Measurements from ENCODE around the gene BPIFB6.
A peak's percentile ranks its signal among the peaks of the same experiment; 100 is the strongest.

BPIFB6 gene

DNA sequence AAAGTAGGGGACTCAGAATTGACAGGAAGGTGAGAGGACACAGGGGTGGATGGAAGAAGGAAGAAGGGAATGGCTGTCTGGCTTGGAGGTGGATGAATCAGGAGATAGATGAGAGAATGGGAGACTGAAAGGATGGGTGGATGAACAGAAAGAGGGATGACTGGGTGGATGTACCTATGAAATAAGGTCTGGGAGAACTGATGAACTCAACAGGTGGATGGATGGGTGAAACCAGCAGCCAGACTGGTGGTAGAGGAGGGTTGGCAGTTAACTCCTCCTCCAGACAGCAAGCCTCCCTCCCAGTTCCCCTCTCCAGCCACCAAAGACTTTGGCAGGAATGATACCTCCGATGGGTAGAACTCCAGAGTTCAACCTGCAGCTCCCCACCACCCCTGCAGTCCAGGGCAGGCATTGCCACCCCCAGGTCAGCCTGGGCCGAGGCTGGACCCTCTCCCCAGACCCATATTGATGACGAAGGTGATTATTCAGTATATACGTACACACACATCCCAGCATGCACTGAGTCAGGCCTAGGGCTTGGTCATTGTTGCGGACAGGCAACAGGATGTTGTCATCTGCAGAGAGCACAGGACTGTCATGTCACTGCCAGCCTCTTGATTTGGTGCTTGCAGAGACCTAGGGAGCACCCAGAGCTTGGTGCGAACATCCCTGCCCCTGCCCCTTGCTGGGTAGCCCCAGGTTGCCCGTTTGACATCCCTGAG, 29.2 kb upstream of the BPIFB6 start:
- DNase-seq = no peak

- no peak for DNase-seq
These were observed 27.2 kb upstream of the BPIFB6 start, which contains the start of gene SUN5 for GRCh38 chr20:33004141-33004751. SUN5 (minus strand) TSS chr20:33004433; CDS start chr20:33004340, 93 bp downstream.

GRCh38 chr20:33005132-33005566, 26.3 kb upstream of the BPIFB6 start:
- DNase-seq = peak; percentile 56

GRCh38 chr20:33005908-33006775, 25.3 kb upstream of the BPIFB6 start:
- no peak for DNase-seq

DNA sequence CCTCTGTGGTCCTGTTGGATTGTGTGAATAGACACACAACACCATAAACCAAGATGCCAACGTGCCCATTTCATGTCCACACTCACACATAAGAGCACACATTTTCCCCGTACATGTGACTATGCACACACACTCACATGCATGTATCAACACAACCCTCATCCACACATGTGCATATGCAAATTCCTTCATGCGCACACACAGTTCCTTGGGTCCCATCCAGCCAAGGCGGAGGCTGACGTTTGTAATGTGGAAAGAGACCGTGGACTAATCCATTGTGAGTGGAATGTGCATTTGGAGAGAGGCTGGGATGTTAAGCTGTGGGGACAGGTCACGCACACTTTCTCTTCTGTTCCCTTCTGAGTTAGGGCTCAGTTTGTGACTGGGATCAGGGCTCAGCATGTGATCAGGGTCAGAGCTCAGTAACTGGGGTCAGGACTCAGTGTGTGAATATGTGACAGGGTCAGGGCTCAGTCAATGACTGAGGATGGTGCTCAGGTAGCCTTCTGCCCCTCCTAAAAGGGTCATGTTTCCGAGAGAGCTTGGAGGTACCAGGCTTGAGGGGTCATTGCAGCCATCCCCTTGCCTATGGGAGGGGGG, 24.6 kb upstream of the BPIFB6 start:
- no peak for DNase-seq

DNA sequence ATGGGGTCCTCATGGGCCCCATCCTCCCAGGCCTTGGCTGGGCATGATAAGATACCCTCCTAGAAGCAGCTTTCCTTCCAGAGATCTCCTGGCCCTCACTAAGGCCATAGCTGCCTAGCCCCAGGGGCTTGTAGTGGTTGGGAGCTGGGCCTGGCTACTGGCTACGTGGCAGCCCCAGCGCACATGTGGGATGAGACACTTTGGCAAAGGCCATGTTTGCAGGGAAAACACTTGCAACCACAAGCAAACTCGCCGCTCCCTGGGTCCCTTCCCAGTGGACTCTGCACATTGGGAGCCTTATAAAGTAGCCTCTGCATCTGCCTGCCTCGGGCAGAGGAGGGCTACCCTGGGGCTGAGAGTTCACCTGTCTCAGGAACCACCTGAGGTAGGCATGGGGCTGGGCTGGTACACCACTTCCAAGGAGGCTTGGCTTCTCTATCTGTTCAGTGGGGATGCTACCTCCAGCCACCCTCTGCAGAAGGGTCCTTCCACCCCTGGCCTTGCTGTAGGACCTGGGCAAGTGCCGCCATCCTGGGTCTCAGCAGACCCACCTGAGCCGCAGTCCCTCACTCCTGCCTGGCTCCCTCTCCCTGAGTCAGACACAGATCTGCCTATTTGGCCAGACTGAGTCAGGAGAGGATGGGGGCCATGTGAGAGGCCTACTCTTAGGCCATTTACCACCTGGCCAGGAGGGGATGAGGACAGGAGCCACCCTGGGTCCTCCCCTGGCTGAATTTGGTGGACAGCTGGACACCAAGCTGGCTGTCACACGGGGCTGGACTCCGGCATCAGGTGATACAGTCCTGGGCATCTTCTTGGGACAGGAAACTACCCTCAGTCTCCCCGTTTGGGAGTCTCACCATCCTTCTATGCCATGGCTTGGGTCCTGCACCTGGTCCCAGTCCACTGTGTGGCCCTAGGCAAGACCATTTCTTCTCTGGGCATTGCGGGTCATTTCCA, 23.8 kb upstream of the BPIFB6 start, which contains the start of gene BPIFB2:
BPIFB2 (plus strand) TSS at position 329 of the 960 bp plus-strand sequence. CDS start 871 bp downstream, outside the sequence.
- DNase-seq = no peak

GRCh38 chr20:33008336-33009213, 22.9 kb upstream of the BPIFB6 start:
- no peak for DNase-seq

DNA sequence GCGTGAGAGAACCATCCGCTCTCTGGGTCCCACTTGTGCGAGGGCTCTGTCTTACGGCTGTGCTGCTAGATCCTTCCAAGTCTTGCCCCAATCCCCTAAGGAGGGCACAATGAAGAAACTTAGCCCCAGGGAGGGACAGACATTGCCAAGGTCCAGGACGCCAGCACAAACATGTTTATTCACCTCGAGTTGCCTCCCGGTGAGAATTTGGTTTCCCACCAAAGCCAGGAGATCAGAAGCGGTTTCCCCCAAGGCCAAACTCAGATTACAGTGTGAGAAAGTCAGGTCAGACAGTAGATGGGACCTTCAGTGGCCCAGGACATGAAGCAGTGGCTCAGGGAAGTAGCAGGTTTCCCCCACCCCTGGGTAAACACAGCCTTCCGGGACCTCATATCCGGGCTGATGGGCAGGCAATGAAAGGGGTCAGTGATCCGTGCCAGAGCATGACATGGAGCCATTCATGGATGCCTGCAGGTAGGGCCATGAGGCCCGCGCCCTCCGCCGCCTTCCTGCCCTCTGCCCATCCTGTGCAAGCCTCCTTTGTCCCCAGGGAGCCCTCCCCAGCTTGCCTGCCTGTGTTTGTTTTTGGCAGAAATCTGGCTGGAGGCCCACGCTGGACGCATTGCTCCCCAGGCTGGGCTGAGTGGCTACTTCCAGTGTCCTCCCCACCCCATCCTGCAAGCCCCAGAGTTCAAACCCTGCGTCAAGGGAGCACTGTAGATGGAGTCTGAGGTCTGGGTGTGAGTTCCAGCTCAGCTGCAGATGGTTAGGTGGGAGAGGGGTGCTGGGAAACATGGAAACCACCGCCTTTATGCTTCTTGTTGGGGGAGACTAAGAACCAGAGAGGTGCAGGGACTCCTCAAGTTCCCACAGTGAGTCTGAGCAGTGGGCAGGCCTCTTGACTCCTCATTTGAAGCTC, 22.0 kb upstream of the BPIFB6 start:
- DNase-seq = no peak

- no peak for DNase-seq
These were observed 21.3 kb upstream of the BPIFB6 start for GRCh38 chr20:33010133-33010504.

GRCh38 chr20:33010674-33011449, 20.6 kb upstream of the BPIFB6 start:
- DNase-seq = no peak

- no peak for DNase-seq
These were observed 18.9 kb upstream of the BPIFB6 start for GRCh38 chr20:33012327-33013189.

DNA sequence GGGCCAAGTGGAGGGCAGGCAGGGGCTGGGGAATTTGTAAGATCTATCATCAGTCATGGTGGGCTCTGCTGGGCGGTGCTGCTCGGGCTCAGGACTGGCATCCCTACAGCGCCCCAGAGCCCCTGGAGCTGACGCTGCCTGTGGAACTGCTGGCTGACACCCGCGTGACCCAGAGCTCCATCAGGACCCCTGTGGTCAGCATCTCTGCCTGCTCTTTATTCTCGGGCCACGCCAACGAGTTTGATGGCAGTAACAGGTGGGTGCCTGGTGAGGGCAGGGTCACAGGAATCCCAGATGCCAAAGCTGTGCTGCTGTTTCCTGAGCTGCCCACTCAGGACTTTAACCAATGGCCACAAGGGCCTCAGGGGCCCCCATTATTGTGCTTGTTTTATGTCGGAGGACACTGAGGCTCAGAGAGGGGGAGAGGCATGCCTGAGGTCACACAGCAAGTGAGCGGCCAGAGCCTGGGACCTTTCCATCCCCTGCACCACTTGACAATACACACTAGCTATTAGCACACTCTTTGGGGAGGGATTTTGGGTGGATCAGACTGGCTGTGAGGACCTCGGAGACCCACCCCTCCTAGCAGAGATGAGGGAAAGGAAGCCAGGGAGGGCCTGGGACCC, 17.6 kb upstream of the BPIFB6 start:
- no peak for DNase-seq

DNA sequence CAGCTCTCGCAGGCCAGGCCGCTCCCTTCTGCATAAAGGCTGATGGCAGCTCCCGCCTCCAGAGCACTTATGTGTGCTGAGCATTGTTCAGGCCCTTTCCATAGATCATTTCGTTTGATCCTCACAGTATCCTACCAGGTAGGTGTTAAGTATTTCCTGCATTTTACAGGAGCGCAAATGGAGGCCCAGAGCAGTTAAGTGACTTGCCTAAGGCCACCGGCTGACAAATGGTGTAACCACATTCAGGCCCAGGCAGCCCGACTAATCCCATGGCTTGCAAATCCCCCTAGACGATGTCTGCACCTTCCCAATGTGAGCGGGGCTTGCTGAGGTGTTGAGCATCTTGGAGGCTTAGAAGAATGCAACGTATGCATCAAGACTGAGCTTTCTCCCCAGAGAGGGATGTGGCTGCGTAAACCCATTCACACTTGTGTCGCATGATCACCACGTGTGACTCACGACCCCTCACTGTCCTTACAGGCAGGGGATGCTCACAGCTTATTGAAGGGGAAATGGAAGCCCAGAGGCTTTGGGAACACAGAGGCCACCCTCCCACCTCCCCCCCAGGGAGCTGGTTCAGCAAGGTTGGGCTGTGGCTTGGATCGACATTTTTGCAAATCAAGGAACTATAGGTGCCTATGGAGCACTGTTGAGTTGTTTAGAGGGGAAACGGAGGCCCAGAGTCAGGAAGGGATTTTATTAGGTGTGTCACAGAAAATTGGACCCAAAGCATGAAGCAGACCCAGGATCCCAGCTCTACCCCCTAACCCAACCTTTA, 16.9 kb upstream of the BPIFB6 start:
- no peak for DNase-seq

GRCh38 chr20:33015114-33015484, 16.3 kb upstream of the BPIFB6 start:
- DNase-seq = no peak

DNA sequence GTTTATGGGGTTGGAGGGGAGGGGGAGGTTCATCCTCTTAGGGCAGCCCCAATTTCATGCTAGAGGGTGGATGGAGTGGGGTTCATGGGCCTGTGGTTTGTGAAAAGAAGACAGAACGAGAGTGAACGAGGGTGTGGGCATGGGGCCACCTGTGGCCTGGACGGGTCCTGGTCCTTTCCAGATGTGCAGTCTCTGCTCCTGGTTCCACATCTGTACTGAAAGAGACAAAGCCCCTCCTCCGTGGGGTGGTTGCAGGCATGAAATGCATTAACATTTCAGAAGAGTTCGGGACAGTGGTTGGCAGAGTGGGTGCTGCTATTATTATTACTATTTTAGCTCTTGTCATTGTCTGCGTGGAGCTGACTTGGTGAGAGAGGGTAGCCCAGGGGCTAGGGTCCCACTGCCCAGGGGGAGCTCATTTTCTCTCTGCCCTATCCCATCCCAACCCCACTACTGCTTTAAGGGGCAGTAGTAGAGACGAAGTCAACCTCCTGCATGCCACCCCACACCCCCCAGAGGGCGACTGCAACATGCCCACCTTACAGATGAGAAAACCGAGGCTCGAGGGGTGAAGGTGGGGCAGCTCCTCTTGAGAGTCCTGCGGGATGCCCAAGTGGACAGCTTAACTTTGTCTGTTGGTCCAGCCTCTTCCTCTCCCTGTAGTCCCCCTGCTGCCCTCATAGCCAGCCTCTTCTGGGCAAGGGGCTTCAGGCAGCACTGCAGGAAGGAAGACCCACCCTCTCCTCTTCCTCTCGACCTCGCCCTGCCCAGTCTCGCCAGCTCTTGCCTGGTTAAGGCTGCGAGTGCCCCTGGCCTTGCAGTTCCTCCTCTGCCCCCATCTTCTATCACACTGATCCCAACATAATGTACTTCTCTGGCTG, 15.5 kb upstream of the BPIFB6 start:
- DNase-seq = no peak

All from CD4-positive, alpha-beta T cell treated with Interleukin-6 for 4 hours (primary cell).